ENCODE data around the gene MYH9.

GRCh38 chr22:36375071-36375980 is 12.4 kb downstream of the MYH9 start:
- TF ChIP-seq CTCF (IDR thresholded peaks at IDR 0.05; ENCODE audit: insufficient read depth, low read length, poor library complexity, severe bottlenecking) (no peak), EZH2phosphoT487 (conservative IDR thresholded peaks at IDR 0.05; ENCODE audit: low read length) (no peak)

Data from SU-DHL-6 (cell line).